ENCODE measurements around the gene UGT1A9.

UGT1A9 gene

DNA sequence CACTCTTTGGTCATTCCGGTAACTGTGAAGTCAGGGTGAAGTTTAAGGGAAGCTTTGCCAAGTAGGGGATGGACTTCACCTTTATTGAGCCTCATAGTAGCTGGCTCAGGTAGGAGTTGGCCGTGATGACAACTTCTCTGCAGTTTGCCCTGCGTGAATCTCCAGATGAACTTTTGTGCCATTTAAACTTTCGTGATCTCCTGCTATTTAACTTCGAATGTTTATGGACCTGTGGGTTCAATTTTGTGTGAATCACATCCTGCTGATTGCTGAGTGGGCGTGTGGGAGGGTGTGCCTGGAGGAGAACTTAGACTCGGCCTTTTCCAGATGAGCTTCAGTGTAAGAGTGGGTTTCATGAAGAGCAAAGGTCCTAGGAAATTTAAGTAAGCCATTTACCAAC is 92.6 kb downstream of the UGT1A9 start:
- TF ChIP-seq, protein P1, sequence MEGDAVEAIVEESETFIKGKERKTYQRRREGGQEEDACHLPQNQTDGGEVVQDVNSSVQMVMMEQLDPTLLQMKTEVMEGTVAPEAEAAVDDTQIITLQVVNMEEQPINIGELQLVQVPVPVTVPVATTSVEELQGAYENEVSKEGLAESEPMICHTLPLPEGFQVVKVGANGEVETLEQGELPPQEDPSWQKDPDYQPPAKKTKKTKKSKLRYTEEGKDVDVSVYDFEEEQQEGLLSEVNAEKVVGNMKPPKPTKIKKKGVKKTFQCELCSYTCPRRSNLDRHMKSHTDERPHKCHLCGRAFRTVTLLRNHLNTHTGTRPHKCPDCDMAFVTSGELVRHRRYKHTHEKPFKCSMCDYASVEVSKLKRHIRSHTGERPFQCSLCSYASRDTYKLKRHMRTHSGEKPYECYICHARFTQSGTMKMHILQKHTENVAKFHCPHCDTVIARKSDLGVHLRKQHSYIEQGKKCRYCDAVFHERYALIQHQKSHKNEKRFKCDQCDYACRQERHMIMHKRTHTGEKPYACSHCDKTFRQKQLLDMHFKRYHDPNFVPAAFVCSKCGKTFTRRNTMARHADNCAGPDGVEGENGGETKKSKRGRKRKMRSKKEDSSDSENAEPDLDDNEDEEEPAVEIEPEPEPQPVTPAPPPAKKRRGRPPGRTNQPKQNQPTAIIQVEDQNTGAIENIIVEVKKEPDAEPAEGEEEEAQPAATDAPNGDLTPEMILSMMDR (IDR thresholded peaks at IDR 0.05; ENCODE audit: extremely low read depth, insufficient read depth, missing control alignments), result no peak
- in situ Hi-C loops (cut with MboI; ENCODE audit: low pct_unique_long_range_greater_than_20kb, low sequenced_read_pairs, unreplicated experiment), result no loop called here
- no peak for DNase-seq (ENCODE audit: low spot score)

DNA sequence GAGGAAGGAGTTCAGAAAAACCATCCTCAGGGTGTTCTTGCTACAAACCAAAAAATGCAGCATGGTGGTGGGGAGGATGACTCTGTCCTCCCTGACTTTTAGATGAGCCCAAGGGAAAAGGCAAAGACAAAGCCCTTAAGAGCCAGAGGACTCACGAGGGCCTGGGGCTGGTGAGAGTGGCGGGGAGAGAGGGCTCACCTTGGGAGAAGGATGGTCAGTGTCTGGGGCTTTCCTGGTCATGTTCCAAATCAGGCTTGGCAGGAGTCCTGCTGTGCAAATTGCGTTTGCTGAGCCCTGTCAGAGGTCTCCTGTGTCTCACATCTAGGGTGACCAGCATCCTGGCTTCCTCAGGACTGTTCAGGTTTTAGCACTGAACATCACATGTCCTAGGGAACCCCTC is 93.1 kb downstream of the UGT1A9 start:
- DNase-seq (ENCODE audit: low spot score), result no peak
- in situ Hi-C loops (cut with MboI; ENCODE audit: low pct_unique_long_range_greater_than_20kb, low sequenced_read_pairs, unreplicated experiment), result no loop called here
- TF ChIP-seq, protein P1 (IDR thresholded peaks at IDR 0.05; ENCODE audit: extremely low read depth, insufficient read depth, missing control alignments), result no peak

DNA sequence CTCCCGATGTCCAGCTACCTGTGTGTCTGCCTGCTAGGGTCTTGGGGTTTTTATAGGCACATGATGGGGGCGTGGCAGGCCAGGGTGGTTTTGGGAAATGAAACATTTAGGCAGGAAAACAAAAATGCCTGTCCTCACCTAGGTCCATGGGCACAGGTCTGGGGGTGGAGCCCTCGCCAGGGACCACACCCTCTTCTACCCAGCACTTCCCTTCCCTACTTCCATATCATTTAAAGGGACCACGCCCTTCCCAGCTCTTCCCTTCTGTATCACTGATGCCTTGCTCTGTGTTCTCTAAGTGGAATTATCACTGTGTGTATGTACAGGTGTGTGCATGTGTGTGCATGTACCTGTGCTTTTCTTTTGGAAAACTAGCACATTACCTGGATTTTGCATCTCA is 94.7 kb downstream of the UGT1A9 start:
- TF ChIP-seq, protein P1 (IDR thresholded peaks at IDR 0.05; ENCODE audit: extremely low read depth, insufficient read depth, missing control alignments), result no peak
- in situ Hi-C loops (cut with MboI; ENCODE audit: low pct_unique_long_range_greater_than_20kb, low sequenced_read_pairs, unreplicated experiment), result no loop called here
- DNase-seq (ENCODE audit: low spot score), result no peak

DNA sequence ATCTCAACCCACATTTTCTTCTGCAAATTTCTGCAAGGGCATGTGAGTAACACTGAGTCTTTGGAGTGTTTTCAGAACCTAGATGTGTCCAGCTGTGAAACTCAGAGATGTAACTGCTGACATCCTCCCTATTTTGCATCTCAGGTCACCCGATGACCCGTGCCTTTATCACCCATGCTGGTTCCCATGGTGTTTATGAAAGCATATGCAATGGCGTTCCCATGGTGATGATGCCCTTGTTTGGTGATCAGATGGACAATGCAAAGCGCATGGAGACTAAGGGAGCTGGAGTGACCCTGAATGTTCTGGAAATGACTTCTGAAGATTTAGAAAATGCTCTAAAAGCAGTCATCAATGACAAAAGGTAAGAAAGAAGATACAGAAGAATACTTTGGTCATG is 96.4 kb downstream of the UGT1A9 start:
- in situ Hi-C loops (cut with MboI; ENCODE audit: low pct_unique_long_range_greater_than_20kb, low sequenced_read_pairs, unreplicated experiment), result no loop called here
- DNase-seq (ENCODE audit: low spot score), result no peak

DNA sequence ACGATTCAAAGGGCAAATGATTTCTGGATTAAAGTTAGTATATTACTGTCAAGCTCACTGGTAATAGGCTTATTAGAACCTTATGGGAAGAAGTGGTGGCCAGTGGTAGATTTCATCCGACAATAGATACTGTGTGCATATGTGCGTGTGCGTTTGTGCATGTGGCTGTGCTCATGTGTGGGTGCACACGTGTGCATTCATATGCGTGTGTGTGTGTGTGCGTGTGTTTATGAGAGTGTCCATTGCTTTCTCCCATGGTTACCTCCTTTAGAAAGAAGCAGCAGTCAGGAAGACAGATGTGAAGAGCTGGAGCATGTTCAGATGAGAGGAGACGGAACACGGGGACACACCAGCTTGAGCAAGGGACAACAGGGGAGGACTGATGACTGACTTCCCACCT is 97.6 kb downstream of the UGT1A9 start:
- TF ChIP-seq, protein P1 (IDR thresholded peaks at IDR 0.05; ENCODE audit: extremely low read depth, insufficient read depth, missing control alignments), result no peak
- DNase-seq (ENCODE audit: low spot score), result no peak
- in situ Hi-C loops (cut with MboI; ENCODE audit: low pct_unique_long_range_greater_than_20kb, low sequenced_read_pairs, unreplicated experiment), result no loop called here

More for the DNA sequence above, 96.4 kb downstream of the UGT1A9 start:
- TF ChIP-seq, protein P1 (IDR thresholded peaks at IDR 0.05; ENCODE audit: extremely low read depth, insufficient read depth, missing control alignments), result no peak

DNA sequence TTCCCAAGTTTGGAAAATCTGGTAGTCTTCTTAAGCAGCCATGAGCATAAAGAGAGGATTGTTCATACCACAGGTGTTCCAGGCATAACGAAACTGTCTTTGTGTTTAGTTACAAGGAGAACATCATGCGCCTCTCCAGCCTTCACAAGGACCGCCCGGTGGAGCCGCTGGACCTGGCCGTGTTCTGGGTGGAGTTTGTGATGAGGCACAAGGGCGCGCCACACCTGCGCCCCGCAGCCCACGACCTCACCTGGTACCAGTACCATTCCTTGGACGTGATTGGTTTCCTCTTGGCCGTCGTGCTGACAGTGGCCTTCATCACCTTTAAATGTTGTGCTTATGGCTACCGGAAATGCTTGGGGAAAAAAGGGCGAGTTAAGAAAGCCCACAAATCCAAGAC is 100.5 kb downstream of the UGT1A9 start:
- no peak for DNase-seq (ENCODE audit: low spot score)

More for the DNA sequence above, 100.5 kb downstream of the UGT1A9 start:
- in situ Hi-C loops (cut with MboI; ENCODE audit: low pct_unique_long_range_greater_than_20kb, low sequenced_read_pairs, unreplicated experiment), result no loop called here
- TF ChIP-seq, protein P1 (IDR thresholded peaks at IDR 0.05; ENCODE audit: extremely low read depth, insufficient read depth, missing control alignments), result no peak
